KG1 (cell line): ENCODE results near the gene ELL2.
"Not testable (repeated sequence)": the region's sequence is repeated elsewhere in the genome, so short reads cannot be mapped to it uniquely, and the experiment has no call there.

Source experiments
- DNase-seq: peaks from one replicate; lab custom pipeline; 2025; lab: John Stamatoyannopoulos, UW

Gene ELL2

GRCh38 chr5:95907740-95908706 lies 53.6 kb downstream of the ELL2 start:
- DNase-seq, result no peak

GRCh38 chr5:95907067-95907705 lies 54.5 kb downstream of the ELL2 start:
- DNase-seq, result no peak

GRCh38 chr5:95906398-95906797 lies 55.3 kb downstream of the ELL2 start:
- DNase-seq, result not testable (repeated sequence)

- no peak for DNase-seq
Observed at GRCh38 chr5:95904827-95905226, 56.8 kb downstream of the ELL2 start.

GRCh38 chr5:95903838-95904237 lies 57.8 kb downstream of the ELL2 start:
- no peak for DNase-seq

- no peak for DNase-seq
Observed at GRCh38 chr5:95901676-95902627, 59.7 kb downstream of the ELL2 start.

- DNase-seq, result no peak
Observed at GRCh38 chr5:95900383-95900958, 61.2 kb downstream of the ELL2 start.

- DNase-seq, result no peak
Observed at GRCh38 chr5:95899829-95900228, 61.8 kb downstream of the ELL2 start.

- no peak for DNase-seq
Observed at GRCh38 chr5:95899006-95899405, 62.6 kb downstream of the ELL2 start.

GRCh38 chr5:95895771-95896170 lies 65.9 kb downstream of the ELL2 start:
- no peak for DNase-seq

GRCh38 chr5:95895251-95895650 lies 66.4 kb downstream of the ELL2 start:
- no peak for DNase-seq

- no peak for DNase-seq
Observed at GRCh38 chr5:95892784-95893354, 68.8 kb downstream of the ELL2 start.

- no peak for DNase-seq
Observed at GRCh38 chr5:95891499-95891898, 70.2 kb downstream of the ELL2 start.

GRCh38 chr5:95889076-95889475 lies 72.6 kb downstream of the ELL2 start:
- no peak for DNase-seq

GRCh38 chr5:95887977-95888376 lies 73.7 kb downstream of the ELL2 start:
- DNase-seq, result no peak

GRCh38 chr5:95886340-95887044 lies 75.2 kb downstream of the ELL2 start:
- no peak for DNase-seq

- DNase-seq, result no peak
Observed at GRCh38 chr5:95884511-95884910, 77.1 kb downstream of the ELL2 start.

GRCh38 chr5:95884017-95884325 lies 77.7 kb downstream of the ELL2 start:
- no peak for DNase-seq

GRCh38 chr5:95883185-95884016 lies 78.2 kb downstream of the ELL2 start:
- no peak for DNase-seq

GRCh38 chr5:95881833-95882232 lies 79.8 kb downstream of the ELL2 start:
- DNase-seq, result no peak
